GM12875 (cell line): ENCODE data around the gene PTPRM.

Source experiments
- H3K4me3 ChIP-seq: one replicate; pipeline ENCODE4 v1.5.1; 2011; ENCODE audit warnings: low read depth, low read length, control low read depth
- TF ChIP-seq, protein P1 (sequence below): IDR thresholded peaks from 2 replicates; pipeline ENCODE4 v1.5.1; 2011; ENCODE audit warnings: low read depth, mild to moderate bottlenecking, control low read depth, inconsistent platforms, low read length, moderate library complexity, borderline replicate concordance; ENCODE audit not compliant: insufficient read depth

The PTPRM gene

DNA sequence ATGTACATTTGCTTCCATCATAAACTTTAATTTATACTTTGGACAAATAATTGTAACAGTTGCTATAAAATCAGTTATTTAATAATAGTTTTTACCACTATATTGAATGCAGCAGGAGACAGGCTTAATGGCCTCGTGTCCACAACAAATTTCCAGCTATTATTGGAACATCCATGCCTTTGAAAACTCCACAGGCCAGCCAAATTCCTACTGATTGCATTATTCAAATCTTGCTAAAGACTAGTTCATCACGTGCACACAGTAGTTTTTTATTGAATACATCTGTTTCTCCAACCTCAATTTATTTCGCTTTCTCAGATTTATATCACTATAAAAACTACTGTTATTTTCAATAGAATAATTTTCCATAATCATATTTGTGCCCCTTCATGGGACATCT is 18.4 kb upstream of the PTPRM start:
- H3K4me3 ChIP-seq, result no peak overlapping the region
- TF ChIP-seq, protein P1, sequence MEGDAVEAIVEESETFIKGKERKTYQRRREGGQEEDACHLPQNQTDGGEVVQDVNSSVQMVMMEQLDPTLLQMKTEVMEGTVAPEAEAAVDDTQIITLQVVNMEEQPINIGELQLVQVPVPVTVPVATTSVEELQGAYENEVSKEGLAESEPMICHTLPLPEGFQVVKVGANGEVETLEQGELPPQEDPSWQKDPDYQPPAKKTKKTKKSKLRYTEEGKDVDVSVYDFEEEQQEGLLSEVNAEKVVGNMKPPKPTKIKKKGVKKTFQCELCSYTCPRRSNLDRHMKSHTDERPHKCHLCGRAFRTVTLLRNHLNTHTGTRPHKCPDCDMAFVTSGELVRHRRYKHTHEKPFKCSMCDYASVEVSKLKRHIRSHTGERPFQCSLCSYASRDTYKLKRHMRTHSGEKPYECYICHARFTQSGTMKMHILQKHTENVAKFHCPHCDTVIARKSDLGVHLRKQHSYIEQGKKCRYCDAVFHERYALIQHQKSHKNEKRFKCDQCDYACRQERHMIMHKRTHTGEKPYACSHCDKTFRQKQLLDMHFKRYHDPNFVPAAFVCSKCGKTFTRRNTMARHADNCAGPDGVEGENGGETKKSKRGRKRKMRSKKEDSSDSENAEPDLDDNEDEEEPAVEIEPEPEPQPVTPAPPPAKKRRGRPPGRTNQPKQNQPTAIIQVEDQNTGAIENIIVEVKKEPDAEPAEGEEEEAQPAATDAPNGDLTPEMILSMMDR, result no peak

DNA sequence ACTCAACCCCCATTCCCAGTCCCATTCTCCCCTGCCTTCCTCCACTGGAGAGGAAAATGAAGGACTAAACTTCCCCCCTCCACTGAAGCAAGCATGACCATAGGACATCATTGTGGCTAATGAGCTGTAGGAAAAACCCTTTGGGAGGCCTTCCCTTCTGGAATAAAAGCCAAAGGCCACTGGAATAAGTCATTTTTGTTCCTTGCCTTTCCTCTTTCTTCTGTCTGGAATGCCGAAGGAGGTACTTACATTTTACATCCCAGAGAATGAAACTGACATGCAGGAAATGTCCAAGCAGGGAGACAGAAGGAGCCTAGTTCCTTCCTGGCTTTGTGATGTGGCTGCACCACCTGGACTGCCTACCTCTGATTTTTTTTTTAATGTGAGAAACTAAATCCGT is 9.1 kb upstream of the PTPRM start:
- TF ChIP-seq, protein P1, result no peak
- H3K4me3 ChIP-seq, result no peak overlapping the region

DNA sequence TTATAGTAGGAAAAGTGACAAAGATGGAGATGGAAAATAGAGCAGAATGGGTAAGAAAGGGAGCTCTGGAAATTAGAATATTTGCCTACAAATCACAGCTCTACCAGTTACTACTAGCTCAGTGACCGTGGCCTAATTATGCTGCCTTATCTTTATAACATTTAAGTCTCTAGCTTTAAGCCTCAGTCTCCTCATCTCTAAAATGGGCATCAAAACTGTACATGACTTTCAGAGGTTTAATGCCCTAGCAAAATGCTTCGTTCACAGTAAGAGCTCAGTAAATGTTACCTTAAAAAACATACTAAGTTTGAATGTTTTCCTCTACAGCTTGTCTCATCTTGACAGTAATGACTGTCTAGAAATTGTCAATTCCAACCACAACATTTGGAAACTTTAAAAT is 8.3 kb upstream of the PTPRM start:
- TF ChIP-seq, protein P1, result no peak
- no peak overlapping the region for H3K4me3 ChIP-seq

DNA sequence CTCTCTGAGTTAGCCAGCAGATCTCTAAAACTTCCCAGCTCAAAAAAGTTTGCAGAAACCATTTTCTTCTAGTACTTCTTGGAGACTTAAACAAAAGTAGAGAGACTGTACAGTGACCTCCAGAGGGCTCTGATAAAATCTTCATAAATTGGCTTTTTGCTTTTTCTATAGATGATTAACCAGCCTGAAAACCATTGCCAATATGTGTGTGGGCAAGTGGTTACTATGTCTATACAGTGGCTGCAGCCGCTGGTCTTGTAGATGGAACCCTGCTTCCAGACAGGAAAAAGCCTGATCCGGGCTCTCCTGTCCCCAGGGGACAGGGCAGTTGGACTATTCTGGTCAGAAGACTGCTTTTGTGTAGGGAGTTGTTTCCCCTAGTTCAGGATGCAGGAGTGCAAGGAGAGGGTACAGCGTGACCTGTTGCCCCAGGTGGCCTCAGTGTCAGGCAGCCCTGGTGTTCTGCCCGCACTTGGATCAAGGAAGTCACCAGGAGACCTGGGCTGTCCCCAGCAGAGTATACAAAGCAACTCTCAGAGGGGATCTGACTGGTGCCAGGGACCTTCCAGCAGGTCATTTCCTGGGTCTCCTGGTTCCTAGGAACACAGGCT is 7.3 kb upstream of the PTPRM start:
- TF ChIP-seq, protein P1, result no peak
- no peak overlapping the region for H3K4me3 ChIP-seq

DNA sequence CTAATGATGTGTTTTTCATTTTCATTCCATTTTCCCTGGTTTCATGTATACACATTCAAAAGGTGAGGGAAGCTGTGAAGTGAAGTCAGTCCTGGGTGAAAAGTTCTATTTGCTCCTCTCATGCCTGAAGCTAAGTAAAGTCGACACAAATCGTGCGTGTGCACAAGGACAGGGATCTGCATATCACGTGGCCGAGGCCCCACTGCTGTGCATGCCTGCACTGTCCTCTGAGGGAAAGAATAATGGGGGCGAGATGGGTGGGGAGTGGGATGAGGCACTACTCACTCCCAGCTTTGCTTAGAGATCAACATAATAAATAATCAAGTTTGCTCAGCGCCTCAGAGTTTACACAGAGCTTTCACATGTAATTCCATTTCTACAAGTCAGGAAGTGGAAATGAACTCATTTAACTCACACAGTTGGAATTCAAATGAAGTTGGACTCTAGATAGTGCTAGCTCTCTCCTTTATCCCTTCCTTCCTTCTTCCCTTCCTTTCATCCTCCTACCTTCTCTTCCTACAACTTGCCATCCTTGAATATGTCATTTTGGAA is 5.1 kb upstream of the PTPRM start:
- H3K4me3 ChIP-seq, result no peak overlapping the region
- TF ChIP-seq, protein P1, result no peak

DNA sequence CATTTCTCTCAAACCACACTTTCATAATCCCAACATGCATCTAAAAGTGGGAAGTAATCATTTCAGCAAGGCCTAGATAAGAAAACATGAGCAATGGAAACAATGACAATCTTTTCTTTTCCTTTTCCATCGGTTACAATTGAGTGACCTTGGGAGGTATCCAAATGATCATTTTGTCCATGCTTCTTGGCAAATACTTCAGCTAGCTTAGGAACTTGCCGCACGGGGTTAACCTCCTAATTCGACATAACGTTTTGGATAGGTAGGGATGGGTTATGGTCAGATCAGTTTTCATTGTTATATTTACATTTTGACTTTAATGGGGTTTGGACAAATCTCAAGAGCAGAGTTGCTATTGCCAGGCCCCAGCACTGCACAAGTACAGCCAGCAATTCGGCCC is 4.6 kb upstream of the PTPRM start:
- TF ChIP-seq, protein P1, result no peak
- H3K4me3 ChIP-seq, result no peak overlapping the region

DNA sequence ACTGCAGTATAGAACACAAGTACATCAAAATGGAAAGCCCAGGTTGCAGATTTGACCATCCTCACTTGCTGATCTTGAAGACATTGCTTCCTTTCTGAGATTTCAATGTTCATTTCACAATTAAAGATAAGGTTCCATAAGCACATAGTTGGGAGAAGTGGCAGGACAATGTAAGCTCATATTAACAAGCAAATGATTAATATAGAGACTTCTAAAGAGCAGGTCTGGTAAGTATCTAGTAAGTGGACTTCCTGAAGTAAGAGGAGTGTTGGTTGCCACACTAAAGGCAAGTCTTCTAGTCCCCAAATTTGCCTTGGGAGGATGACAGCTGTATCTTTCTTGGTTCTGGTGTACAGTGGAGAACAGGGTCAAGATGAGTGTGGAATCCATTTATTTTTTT is 1.4 kb upstream of the PTPRM start:
- H3K4me3 ChIP-seq, result no peak overlapping the region
- TF ChIP-seq, protein P1, result no peak
